T-helper 2 cell treated with Interferon-gamma antibody and Interleukin-4, amounts not matched to agents 100 ng/mL and 5 ng/mL, for 36 hours (primary cell): ENCODE data around the gene PCDHA13. TPM values are rescaled to one million over a fixed set of nuclear protein-coding genes. Genes with fewer than 3 reads are reported as not detected.

Experiments
- intact Hi-C: fragments of 100-400 bp; cut with micrococcal nuclease; formaldehyde crosslinking; loops from one replicate; pipeline ENCODE4 v1.15.1; 2023
- total RNA-seq: library from RNA; stranded (reverse); gene quantifications from 2 replicates; pipeline ENCODE4 v1.2.3, GENCODE V29; 2022

PCDHA13 gene
- total RNA-seq, 1 donor from 2014 or later: not detected

DNA sequence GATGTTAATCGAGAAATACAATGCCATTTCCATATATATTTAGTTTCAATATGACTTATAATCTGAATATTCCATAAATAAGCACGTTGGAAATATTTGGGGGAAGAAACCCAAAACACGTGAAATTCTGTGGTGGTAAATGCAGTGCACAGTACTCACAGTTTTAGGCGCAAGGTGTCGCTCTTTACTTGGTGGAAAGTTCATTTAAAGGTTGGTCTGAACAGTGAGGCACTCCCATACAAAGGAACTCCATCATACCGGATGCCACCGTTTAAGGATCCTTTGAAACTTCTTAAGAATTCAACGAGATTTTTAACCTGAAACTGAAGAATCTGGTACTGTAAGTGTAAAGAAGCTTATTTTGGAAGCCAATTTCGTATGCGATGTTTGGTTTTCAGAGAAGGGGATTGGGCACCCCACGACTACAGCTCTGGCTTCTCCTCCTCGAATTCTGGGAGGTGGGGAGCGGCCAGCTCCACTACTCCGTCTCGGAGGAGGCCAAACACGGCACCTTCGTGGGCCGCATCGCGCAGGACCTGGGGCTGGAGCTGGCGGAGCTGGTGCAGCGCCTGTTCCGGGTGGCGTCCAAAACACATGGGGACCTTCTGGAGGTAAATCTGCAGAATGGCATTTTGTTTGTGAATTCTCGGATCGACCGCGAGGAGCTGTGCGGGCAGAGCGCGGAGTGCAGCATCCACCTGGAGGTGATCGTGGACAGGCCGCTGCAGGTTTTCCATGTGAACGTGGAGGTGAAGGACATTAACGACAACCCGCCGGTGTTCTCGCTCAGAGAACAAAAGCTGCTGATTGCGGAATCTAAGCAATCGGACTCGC is 13.0 kb upstream of the PCDHA13 start, which contains the start of gene PCDHA11:
Gene PCDHA11 (plus strand): TSS at position 237 of the 834 bp plus-strand sequence. CDS start 147 bp downstream, at position 384.
- intact Hi-C loops: no loop called here

DNA sequence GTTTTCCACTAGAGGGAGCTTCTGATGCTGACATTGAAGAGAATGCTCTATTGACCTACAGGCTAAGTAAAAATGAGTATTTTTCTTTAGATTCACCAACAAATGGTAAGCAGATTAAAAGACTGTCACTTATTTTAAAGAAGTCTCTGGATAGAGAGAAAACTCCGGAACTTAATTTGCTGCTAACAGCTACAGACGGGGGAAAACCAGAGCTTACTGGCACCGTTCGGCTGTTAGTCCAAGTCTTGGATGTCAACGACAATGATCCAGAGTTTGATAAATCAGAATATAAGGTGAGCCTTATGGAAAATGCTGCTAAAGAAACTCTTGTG is 12.4 kb upstream of the PCDHA13 start:
- intact Hi-C loops: no loop called here

DNA sequence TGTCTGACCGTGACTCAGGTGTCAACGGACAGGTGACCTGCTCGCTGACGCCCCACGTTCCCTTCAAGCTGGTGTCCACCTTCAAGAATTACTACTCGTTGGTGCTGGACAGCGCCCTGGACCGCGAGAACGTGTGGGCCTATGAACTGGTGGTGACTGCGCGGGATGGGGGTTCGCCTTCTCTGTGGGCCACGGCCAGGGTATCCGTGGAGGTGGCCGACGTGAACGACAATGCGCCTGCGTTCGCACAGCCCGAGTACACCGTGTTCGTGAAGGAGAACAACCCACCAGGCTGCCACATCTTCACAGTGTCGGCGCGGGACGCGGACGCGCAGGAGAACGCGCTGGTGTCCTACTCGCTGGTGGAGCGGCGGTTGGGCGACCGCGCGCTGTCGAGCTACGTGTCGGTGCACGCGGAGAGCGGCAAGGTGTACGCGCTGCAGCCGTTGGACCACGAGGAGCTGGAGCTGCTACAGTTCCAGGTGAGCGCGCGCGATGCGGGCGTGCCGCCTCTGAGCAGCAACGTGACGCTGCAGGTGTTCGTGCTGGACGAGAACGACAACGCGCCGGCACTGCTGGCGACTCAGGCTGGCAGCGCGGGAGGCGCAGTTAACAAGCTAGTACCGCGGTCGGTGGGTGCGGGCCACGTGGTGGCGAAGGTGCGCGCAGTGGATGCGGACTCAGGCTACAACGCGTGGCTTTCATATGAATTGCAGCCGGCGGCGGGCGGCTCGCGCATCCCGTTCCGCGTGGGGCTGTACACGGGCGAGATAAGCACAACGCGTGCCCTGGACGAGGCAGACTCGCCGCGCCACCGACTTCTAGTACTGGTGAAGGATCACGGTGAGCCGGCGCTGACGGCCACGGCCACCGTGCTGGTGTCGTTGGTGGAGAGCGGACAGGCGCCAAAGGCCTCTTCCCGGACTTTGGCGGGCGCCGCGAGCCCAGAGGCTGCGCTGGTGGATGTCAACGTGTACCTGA is 11.4 kb upstream of the PCDHA13 start:
- intact Hi-C loops: loop anchor here (10.0 kb wide), 1 partner anchor 364 kb away; no protein-coding TSS in a partner anchor

DNA sequence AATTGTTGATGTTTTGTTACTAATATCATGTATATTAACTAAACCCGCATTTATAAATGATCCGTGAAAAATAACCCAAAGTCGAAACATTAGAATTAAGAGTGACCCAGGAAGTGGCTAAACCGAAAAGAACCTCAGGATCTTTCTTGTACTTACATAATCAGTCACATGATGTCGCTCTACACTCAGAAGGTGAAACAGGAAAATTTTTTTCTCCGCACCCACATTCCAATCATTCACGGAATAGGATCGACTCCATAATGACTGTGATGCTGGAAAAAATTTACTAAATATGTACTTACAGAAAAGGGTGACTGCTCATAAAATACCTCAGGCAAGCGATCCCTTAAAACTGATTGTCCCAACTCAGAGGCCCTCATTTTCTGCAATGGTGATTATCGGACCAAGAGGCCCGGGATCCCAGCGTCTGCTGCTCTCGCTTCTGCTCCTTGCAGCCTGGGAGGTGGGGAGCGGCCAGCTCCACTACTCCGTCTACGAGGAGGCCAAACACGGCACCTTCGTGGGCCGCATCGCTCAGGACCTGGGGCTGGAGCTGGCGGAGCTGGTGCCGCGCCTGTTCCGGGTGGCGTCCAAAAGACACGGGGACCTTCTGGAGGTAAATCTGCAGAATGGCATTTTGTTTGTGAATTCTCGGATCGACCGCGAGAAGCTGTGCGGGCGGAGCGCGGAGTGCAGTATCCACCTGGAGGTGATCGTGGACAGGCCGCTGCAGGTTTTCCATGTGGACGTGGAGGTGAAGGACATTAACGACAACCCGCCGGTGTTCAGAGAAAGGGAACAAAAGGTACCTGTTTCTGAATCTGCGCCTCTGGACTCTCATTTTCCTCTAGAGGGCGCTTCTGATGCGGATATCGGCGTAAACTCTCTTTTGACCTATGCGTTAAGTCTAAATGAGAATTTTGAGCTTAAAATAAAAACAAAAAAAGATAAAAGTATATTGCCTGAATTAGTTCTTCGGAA is 6.5 kb upstream of the PCDHA13 start, which contains the start of gene PCDHA12:
Gene PCDHA12 (plus strand): TSS at position 224 of the 981 bp plus-strand sequence. CDS start 165 bp downstream, at position 389.
- intact Hi-C loops: loop anchor here (10.0 kb wide), 1 partner anchor 359 kb away; no protein-coding TSS in a partner anchor

DNA sequence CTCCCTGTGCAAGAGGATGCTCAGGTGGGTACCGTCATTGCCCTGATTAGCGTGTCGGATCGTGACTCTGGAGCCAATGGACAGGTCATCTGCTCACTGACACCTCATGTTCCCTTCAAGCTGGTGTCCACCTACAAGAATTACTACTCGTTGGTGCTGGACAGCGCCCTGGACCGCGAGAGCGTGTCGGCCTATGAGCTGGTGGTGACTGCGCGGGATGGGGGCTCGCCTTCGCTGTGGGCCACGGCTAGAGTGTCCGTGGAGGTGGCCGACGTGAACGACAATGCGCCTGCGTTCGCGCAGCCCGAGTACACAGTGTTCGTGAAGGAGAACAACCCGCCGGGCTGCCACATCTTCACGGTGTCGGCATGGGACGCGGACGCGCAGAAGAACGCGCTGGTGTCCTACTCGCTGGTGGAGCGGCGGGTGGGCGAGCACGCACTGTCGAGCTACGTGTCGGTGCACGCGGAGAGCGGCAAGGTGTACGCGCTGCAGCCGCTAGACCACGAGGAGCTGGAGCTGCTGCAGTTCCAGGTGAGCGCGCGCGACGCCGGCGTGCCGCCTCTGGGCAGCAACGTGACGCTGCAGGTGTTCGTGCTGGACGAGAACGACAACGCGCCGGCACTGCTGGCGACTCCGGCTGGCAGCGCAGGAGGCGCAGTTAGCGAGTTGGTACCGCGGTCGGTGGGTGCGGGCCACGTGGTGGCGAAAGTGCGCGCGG is 5.2 kb upstream of the PCDHA13 start:
- intact Hi-C loops: loop anchor here (10.0 kb wide), 1 partner anchor 358 kb away; no protein-coding TSS in a partner anchor

DNA sequence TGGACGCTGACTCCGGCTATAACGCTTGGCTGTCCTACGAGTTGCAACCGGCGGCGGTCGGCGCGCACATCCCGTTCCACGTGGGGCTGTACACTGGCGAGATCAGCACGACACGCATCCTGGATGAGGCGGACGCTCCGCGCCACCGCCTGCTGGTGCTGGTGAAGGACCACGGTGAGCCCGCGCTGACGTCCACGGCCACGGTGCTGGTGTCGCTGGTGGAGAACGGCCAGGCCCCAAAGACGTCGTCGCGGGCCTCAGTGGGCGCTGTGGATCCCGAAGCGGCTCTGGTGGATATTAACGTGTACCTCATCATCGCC is 4.7 kb upstream of the PCDHA13 start:
- intact Hi-C loops: loop anchor here (10.0 kb wide), 1 partner anchor 358 kb away; no protein-coding TSS in a partner anchor

DNA sequence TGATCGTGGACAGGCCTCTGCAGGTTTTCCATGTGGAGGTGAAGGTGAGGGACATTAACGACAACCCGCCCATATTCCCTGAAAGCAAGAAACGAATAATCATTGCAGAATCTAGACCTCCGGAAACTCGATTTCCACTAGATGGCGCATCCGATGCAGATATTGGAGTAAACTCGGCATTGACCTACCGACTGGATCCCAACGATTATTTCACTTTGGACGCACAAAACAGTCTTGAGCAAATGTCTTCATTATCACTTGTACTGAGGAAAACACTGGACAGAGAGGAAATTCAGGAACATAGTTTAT is 621 bp downstream of the PCDHA13 start:
- intact Hi-C loops: loop anchor here (5.0 kb wide), 1 partner anchor 45 kb away; no protein-coding TSS in a partner anchor

DNA sequence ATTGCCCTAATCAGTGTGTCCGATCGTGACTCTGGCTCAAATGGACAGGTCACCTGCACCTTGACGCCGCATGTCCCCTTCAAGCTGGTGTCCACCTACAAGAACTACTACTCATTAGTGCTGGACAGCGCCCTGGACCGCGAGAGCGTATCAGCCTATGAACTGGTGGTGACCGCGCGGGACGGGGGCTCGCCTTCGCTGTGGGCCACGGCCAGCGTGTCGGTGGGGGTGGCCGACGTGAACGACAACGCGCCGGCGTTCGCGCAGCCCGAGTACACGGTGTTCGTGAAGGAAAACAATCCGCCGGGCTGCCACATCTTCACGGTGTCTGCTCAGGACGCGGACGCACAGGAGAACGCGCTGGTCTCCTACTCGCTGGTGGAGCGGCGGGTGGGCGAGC is 1.4 kb downstream of the PCDHA13 start:
- intact Hi-C loops: loop anchor here (5.0 kb wide), 1 partner anchor 46 kb away; no protein-coding TSS in a partner anchor

DNA sequence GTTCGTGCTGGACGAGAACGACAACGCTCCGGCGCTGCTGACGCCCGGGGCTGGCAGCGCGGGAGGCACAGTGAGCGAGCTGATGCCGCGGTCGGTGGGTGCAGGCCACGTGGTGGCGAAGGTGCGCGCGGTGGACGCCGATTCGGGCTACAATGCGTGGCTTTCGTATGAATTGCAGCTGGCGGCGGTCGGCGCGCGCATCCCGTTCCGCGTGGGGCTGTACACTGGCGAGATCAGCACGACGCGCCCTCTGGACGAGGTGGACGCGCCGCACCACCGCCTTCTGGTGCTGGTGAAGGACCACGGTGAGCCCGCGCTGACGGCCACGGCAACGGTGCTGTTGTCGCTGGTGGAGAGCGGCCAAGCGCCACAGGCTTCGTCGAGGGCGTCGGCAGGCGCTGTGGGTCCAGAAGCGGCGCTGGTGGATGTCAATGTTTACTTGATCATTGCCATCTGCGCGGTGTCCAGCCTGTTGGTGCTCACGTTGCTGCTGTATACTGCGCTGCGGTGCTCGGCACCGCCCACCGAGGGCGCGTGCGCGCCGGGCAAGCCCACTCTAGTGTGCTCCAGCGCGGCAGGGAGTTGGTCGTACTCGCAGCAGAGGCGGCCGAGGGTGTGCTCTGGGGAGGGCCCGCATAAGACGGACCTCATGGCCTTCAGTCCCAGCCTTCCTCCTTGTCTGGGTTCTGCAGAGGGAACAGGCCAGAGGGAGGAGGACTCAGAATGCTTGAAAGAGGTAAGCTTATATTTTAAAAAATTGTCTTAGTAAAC is 2.2 kb downstream of the PCDHA13 start:
- intact Hi-C loops: loop anchor here (5.0 kb wide), 1 partner anchor 47 kb away; no protein-coding TSS in a partner anchor

DNA sequence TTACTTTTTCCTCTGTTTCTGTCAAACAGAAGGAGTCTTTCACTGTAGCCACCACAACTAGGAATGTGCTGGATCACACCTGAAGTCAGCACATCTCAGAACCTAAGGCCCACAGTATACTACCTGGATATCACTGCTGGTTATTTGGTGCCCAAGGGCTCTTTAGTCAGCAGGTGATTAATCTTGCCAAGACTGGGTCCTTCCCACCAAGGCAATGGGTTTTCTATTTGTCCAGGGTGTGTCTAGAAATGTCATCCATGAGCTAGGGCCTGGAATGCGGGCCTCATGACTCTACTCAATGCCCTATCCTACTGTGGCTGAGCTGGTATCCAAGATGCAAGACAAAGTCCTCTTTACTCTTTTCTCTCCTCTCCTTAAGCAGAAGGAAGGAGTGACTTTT is 34.4 kb downstream of the PCDHA13 start:
- intact Hi-C loops: no loop called here

DNA sequence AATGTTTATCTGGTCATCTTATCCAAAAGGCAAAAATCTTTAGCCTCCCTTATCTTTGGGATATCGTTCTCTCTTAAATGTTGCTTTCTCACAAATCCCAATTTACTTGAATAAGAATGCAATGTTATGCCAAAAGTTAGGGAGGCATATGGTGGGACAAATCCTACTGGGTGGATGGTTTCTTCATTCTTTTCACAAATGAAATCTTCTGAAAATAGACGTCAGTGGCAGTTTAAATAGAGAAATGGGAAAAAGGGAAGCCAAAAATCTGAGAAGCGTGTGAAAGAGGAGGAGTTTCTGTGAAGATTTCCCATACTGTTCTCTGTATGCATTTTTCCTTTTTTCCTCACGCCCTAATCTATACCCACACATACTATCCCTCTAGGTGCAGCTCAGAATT is 41.7 kb downstream of the PCDHA13 start:
- intact Hi-C loops: no loop called here

DNA sequence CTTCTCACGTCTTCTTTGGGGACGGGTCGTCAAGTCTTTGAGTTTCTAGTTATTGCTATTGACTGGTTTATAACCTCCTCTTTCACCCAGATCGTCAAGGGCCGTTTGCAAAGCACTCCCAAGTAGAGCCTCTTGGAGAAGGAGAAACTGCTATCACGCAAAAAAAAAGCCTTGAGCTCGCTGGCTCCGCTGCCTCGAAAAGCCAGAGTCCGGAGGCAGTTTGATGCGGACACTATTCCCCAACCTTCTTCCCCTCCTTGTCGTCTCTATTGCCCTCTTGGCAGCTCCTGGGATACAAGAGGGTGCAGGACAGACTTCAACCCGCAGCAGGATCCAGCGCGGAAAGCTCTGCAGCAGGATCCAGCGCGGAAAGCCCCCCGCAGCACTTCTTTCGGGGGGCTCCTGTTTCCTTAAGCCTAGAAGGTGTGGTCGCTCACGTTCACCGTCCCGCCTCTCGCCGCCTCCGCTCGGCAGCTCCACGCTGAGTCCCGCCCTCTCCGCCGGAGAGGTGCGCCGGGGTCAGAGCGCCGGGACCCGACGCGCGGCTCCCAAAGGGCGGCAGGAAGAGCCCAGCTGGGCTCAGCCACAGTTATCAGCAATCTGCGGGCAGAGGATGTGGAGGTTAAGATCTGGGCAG is 44.0 kb downstream of the PCDHA13 start, which contains the start of gene PCDHAC1:
Gene PCDHAC1 (plus strand): TSS at position 494 of the 637 bp plus-strand sequence. CDS start 594 bp downstream, outside the sequence.
- intact Hi-C loops: no loop called here

DNA sequence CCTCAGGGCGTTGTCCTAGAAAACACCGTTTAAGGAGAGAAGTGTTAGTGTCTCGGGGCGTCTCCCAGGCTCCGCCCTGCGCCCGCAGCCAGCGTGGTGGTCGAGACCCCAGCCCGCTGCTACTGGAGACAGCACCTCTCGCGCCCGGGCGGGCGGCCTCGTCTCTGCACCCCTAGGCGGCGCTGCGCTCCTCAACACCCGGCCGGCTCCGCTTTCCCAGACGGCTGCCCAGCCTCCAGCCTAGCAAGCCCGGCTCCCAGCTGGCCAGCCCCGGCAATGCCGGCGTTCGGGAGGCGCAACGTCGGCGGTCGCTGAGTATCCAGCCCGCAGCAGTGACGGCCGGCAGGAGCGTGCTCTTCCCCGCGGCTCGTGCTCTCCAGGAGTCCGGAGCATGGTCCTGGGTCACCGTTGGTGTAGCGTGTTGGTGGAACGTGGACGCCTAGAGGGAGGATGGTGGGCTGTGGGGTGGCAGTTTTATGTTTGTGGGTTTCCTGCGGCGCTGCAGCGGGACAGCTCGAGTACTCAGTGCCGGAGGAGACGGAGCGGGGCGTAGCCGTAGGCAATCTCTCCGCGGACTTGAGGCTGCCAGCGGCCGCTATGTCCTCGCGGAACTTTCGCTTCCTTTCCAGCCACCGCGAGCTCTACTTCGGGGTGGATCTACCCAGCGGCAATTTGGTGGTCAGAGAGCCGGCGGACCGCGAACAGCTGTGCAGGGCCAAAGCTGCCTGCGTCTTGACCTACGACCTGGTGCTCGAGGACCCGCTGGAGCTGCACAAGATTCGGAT is 44.7 kb downstream of the PCDHA13 start:
- intact Hi-C loops: no loop called here

DNA sequence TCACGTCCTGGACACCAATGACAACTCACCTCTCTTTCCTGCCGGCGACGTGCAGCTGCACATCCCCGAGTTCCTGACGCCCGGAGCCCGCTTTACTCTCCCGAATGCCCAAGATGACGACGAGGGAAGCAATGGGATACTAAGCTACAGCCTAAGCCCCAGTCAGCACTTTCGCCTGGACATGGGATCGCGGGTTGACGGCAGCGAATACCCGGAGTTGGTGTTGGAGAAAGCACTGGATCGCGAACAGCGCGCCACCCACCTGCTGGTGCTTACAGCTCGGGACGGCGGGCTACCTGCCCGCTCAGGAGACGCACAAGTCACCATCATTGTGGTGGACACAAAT is 45.3 kb downstream of the PCDHA13 start:
- intact Hi-C loops: no loop called here
